CD4-positive, alpha-beta T cell treated with Interleukin-2 at 100 ng/mL for 4 hours (primary cell): ENCODE measurements around the gene CES2.
"Not testable (repeated sequence)": the region's sequence is repeated elsewhere in the genome, so short reads cannot be mapped to it uniquely, and the experiment has no call there.

Experiments used
- DNase-seq: peaks from one replicate; pipeline ENCODE4 v3.0.0-alpha.2; 2020; ENCODE audit warnings: low spot score

The CES2 gene

GRCh38 chr16:66955363-66956153 is 20.2 kb downstream of the CES2 start:
- not testable (repeated sequence) for DNase-seq

DNA sequence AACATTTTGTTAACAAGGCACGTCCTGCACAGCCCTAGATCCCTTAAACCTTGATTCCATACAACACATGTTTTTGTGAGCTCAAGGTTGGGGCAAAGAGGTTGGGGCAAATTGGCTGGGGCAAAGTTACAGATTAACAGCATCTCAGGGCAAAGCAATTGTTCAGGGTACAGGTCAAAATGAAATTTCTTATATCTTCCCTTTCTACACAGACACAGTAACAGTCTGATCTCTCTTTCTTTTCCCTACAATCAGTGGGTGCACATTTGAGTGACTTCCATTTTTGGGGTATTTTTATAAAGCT is 20.8 kb downstream of the CES2 start:
- not testable (repeated sequence) for DNase-seq

DNA sequence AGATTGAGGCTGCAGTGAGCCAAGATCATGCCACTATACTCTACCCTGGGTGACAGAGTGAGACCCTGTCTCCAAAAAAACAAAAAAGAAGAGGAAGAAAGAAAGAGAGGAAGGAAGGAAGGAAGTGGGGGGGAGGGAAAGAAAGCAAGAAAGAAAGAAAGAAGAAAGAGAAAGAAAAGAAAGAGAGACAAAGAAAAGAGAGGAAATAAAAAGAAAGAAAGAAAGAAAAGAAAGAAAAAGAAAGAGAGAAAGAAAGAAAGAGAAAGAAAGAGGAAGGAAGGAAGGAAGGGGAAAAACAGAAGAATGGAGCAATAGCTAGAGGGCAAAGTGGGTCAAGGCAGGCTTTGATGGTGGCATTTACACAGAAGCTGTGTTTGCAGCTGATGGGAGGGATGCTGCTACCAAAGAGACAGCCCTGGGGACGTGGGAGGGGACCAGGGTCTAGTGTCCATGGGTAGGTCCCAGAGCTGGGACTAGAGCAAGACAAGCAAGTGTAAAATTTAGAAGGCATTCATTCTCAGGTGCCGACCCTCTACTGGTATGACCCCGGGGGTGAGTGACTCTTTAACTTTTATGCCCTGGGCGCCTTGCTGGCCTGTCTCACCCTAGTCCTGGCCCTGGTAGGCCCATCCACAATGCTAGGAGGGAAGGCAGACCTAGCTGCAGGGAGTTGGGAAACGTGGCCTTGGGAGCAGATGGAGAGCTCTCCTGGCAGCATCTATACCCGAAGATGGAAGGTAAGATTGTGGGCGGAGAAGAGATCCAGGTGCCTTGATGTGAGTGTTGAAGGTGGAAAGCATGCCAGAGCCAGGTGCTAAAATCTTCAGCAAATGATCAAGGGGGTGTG is 23.8 kb downstream of the CES2 start:
- DNase-seq = no peak

DNA sequence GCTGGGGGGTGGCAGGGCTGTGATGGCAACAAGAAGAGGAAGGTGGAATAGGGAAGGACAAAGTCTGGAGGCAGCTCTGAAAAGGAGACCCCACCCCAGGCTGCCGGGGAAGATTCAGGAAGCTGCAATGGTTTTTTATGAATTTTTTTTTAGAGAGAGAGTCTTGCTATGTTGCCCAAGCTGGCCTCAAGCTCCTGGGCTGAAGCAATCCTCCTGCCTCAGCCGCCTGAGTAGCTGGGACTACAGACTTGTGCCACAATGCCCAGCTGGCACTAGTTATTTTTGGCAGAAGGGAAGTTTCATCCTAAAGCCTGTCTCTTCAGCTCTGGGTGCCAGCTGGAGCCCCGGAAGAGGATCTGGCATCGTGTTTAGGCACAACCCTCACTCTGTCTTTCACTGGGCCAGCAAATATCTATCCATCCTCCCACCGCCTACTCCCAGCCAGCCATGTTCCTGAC is 24.4 kb downstream of the CES2 start:
- no peak for DNase-seq

GRCh38 chr16:66960270-66960669 is 25.0 kb downstream of the CES2 start:
- no peak for DNase-seq

DNA sequence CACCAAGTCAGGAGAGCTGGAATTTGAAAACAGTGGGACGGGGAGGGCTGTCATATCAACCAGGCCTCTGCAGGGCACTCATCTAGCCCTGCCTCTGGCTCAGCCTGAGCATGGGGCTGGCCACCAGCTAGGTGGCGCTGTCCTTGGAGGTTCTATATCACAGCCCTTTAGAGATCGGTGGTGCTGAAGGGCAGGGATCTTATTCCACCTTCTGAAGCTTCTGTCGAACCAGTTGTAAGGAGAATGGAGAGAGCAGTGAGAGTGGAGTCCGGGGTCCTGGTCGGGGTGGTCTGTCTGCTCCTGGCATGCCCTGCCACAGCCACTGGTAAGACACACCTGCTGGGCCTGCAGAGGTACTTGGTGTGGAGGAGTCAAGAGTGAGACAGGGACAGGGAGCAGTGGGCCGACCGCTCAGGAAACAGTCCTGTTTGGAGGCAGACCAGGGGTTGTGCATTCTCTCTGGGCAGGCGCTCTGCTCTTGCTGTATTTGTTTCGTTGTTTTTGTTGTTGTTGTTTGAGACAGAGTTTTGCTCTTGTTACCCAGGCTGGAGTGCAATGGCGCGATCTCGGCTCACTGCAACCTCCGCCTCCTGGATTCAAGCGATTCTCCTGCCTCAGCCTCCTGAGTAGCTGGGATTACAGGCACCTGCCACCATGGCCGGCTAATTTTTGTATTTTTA is 25.9 kb downstream of the CES2 start, which contains the start of gene CES3:
CES3 (plus strand) TSS at position 202 of the 680 bp plus-strand sequence; CDS start at position 244, 42 bp downstream.
- DNase-seq = peak; percentile 60

GRCh38 chr16:66961914-66962313 is 26.6 kb downstream of the CES2 start:
- DNase-seq = no peak

- no peak for DNase-seq
Measured at GRCh38 chr16:66964049-66964448, 28.7 kb downstream of the CES2 start.

DNA sequence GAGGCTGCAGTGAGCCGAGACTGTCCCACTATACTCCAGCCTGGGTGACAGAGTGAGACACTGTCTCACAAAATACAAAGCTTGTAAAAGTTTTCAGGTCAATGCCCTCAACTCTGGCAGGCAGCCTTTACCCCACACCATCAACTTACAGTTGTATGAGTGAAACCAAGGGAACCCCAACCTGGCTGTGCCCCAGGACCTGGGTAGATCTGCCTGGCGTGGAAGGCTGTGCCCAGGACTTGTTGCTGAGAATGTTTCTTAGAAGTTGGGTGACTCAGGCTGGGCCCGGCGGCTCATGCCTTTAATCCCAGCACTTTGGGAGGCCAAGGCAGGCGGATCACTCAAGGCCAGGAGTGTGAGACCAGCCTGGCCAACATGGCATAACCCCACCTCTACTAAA is 33.5 kb downstream of the CES2 start:
- DNase-seq = no peak

DNA sequence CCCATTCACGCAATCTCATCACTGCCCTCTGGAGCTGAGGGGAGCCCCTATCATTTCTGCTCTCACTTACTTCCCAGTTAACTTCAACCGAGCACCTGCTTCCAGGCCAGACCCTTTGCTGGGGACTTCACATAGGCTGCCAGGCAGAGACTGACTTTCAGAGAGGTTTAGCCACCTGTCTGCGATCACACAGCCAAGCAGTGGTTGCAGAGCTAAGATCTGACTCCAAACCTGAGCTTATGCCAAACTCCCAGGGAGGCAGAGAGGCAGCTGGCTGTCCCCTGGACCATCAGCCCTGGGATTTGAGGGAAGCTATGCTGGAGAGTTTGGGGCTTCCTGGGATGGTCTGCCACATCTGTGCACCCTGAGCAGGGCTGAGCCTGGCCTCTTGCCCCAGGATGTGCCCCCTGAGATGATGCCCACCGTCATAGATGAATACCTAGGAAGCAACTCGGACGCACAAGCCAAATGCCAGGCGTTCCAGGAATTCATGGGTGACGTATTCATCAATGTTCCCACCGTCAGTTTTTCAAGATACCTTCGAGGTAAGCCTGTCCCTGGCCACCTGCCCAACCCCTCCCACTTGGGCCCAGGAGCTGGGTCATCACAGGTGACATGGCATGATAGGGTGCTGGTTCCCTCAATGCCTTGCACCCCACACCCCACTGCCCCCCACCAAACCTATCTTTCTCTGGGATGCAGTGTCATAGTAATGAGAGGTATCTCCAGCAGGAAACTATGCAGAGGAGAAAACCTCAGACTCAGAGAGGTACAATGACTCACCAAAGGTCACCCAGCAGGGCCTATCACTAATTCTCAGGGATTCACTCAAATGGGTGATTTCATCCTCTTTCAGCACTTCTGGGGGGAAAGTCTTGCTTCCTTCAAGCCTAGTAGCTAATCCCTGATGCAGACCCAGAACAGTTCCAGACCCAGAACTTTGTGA is 35.7 kb downstream of the CES2 start:
- no peak for DNase-seq

DNA sequence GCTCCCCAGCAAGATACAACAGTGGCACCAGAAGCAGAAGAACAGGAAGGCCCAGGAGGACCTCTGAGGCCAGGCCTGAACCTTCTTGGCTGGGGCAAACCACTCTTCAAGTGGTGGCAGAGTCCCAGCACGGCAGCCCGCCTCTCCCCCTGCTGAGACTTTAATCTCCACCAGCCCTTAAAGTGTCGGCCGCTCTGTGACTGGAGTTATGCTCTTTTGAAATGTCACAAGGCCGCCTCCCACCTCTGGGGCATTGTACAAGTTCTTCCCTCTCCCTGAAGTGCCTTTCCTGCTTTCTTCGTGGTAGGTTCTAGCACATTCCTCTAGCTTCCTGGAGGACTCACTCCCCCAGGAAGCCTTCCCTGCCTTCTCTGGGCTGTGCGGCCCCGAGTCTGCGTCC is 37.7 kb downstream of the CES2 start:
- DNase-seq = no peak

DNA sequence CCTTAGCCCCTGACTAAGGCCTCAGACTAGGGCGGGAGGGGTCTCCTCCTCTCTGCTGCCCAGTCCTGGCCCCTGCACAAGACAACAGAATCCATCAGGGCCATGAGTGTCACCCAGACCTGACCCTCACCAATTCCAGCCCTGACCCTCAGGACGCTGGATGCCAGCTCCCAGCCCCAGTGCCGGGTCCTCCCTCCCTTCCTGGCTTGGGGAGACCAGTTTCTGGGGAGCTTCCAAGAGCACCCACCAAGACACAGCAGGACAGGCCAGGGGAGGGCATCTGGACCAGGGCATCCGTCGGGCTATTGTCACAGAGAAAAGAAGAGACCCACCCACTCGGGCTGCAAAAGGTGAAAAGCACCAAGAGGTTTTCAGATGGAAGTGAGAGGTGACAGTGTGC is 38.4 kb downstream of the CES2 start:
- DNase-seq = no peak

DNA sequence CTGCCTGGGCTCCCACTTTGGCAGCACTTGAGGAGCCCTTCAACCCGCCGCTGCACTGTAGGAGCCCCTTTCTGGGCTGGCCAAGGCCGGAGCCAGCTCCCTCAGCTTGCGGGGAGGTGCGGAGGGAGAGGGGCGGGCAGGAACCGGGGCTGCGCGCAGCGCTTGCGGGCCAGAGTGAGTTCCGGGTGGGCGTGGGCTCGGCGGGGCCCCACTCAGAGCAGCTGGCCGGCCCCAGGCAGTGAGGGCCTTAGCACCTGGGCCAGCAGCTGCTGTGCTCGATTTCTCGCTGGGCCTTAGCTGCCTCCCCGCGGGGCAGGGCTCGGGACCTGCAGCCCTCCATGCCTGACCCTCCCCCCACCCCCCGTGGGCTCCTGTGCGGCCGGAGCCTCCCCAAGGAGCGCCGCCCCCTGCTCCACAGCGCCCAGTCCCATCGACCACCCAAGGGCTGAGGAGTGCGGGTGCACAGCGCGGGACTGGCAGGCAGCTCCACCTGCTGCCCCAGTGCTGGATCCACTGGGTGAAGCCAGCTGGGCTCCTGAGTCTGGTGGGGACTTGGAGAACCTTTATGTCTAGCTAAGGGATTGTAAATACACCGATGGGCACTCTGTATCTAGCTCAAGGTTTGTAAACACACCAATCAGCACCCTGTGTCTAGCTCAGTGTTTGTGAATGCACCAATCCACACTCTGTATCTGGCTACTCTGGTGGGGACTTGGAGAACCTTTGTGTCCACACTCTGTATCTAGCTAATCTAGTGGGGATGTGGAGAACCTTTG is 39.0 kb downstream of the CES2 start:
- not testable (repeated sequence) for DNase-seq

DNA sequence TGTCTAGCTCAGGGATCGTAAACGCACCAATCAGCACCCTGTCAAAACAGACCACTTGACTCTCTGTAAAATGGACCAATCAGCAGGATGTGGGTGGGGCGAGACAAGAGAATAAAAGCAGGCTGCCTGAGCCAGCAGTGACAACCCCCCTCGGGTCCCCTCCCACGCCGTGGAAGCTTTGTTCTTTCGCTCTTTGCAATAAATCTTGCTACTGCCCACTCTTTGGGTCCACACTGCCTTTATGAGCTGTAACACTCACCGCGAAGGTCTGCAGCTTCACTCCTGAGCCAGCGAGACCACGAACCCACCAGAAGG is 39.6 kb downstream of the CES2 start:
- DNase-seq = peak; percentile 60

GRCh38 chr16:66975302-66975893 is 40.1 kb downstream of the CES2 start:
- DNase-seq = no peak

DNA sequence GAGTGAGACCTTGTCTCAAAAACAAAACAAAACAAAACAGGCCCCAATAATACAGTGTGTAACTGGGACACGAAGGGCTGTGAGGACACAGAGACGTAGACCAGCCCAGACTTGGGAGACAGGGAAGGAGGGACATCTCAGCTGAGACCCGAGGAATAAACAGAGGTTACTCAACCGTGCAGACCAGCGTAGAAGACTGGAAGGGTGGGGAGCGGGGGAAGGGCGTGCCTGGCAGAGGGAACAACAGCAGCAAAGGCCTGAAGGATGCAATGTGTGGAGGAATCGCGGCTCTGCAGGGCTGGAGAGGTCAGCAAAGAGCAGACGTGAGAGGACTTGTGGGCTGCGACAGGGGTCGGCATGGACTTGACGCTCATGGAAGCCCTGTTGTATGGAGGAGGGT is 41.4 kb downstream of the CES2 start:
- DNase-seq = no peak

GRCh38 chr16:66977341-66978113 is 42.2 kb downstream of the CES2 start:
- DNase-seq = peak; percentile 89

DNA sequence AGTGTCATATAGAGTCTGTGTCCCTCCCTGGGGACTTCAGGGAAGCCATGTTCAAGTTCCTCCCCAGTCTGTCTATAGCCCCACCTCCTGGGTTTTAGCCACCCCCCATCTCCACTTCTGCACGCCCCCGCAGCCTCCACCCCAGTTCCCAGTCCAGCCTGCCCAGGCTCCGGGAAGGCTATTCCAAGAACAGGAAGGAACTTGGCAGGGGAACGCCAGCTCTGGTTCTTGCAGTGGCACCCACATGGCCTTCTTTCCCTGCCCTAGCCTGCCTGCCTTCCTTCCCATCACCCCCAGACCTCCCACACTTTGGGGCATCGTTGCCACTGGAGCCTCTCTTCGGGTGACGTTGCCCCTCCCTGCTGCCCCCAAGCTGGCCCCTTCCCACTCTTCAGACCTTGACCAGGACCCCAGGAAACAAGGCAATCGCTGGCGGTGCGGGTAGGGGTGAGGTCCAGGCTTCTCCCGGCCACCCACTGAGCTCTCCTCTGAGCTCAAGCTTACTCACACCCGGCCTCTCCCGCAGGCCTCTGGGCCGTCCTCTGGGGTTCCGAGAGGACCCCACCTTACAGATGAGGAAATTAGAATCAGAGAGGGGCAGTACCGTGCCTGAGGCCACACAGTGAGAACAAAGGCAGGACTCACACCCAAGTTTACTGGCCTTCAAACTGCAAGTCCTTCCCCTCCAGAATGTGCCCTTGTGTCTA is 43.8 kb downstream of the CES2 start:
- no peak for DNase-seq

DNA sequence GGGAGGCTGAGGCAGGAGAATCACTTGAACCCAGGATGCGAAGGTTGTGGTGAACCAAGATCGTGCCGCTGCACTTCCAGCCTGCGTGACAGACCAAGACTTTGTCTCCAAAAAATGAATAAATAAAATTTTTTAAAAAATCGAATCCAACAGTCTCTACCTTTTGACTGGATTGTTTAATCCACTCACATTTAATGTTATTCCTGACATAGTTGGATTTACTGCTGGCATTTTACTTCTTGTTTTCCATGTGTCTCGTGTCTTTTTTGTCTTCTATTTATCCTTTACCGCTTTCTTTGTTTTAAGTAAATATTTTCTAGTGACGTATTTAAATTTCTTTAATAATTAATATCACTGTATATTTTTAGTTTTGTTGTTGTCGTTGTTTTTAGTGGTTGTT is 47.7 kb downstream of the CES2 start:
- DNase-seq = no peak
